A549 (cell line): ENCODE results near the gene NEK4.

Source experiments
- CHD2 ChIP-seq: fragments of 150-350 bp; IDR thresholded peaks from 2 replicates; pipeline ENCODE4 v1.6.1; 2014; ENCODE audit warnings: low read length; ENCODE audit not compliant: partially characterized antibody
- NFE2L2 ChIP-seq: fragments of 150-350 bp; conservative IDR thresholded peaks from 2 replicates; pipeline ENCODE4 v1.6.1; 2014; ENCODE audit warnings: low read length
- POLR2A ChIP-seq: IDR thresholded peaks from 2 replicates; pipeline ENCODE4 v1.6.1; 2012; ENCODE audit warnings: mild to moderate bottlenecking, low read length

GRCh38 chr3:52731590-52731989, 39.1 kb downstream of the NEK4 start:
- TF ChIP-seq CHD2 (no peak), NFE2L2 (no peak), POLR2A (no peak)
